NCI-H748 treated with DMSO at 0.1 percent for 48 hours (cell line): ENCODE measurements around the gene TAF6L.
"Not testable (repeated sequence)": the region's sequence is repeated elsewhere in the genome, so short reads cannot be mapped to it uniquely, and the experiment has no call there.

ENCODE experiments used
- DNase-seq: peaks from one replicate; lab custom pipeline; 2025; lab: John Stamatoyannopoulos, UW

The TAF6L gene

DNA sequence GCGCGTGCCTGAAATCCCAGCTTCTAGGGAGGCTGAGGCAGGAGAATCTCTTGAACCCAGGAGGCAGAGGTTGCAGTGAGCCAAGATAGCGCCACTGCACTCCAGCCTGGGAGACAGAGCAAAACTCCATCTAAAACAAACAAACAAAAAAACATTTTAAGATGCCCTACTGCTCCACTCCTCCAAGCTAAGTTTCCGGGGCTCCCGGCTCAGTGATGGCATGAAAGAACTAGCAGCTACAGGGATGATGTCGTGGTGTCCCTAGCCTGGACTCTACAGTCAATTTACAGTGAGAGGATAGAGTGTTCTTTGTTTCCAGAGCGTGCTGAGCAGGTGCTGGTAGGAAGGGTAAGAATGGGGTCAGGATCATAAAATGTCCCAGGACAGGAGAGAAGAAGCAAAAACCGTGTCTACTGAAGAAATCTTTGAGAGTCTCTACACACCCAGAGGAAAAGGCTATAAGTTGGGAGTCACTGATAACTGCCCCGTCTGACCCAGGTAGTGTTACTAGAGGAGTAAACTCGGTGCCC is 16.0 kb upstream of the TAF6L start:
- DNase-seq = no peak

DNA sequence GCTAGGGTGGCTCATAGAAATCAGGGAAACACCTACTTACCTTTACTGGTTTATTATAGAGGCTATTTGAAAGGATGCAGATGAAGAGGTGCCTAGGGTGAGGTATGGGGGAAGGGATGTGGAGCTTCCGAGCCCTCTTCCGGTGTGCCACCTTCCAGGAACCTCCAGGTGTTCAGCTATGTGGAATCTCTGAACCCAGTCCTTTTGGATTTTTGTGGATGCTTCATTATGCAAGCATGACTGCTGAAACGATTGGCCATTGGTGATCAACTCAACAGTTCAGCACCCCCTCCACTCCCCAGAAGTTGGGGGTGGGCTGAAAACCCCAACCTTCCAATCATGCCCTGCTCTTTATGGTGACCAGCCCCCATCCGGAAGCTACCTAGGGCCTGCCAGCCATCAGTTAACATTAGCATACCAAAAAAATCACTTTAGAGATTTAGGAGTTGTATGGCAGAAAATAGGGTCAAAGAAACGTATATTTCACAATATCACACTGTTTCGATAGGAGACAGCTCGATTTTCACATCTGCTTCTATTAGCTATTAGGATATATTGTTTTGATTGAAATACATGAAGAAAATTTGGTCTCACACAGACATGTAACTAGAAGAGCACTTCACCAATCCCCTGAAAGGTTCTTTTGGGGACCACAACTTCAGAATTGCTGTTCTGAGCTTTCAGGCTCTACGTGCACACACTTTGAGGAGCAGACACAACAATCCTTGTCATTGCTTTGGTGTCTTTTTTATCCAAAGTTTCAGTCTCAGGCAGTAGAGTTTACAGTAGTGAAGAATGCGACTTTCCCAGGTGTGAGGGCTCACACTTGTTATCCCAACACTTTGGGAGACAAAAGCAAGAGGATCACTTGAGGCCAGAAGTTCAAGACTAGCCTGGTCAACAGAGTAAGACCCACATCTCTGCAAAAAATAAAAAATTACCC is 13.1 kb upstream of the TAF6L start:
- DNase-seq = no peak

DNA sequence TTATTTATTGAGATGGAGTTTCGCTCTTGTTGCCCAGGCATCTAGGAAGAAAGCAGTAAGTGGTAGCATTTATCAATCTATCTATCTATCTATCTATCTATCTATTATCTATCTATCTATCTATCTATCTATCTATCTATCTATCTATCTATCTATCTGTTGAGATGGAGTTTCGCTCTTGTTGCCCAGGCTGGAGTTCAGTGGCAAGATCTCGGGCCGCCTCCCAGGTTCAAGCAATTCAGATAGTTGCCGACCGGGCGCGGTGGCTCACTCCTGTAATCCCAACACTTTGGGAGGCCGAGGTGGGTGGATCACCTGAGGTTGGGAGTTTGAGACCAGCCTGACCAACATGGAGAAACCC is 10.3 kb upstream of the TAF6L start:
- DNase-seq = not testable (repeated sequence)

DNA sequence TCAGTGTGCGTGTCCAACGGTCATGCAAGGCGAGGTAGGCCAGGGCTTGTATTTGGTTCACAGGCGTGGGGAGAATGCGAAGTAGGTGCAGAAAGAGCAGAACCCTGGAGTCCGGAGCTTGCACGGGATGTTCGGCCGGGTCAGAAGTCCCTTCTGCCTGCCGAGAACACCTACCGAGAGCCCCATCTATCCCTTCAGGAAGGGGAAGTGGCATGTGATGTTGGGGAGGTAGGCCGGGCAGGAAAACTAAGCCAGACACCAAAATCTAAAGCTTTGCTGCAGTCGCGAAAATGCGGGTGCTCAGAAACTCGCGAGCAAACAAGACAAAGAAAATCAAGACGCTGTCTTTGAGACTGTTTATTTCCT is 435 bp upstream of the TAF6L start:
- peak; percentile 62 for DNase-seq

- DNase-seq = no peak
Measured at GRCh38 chr11:62774407-62774806, 3.2 kb downstream of the TAF6L start.

DNA sequence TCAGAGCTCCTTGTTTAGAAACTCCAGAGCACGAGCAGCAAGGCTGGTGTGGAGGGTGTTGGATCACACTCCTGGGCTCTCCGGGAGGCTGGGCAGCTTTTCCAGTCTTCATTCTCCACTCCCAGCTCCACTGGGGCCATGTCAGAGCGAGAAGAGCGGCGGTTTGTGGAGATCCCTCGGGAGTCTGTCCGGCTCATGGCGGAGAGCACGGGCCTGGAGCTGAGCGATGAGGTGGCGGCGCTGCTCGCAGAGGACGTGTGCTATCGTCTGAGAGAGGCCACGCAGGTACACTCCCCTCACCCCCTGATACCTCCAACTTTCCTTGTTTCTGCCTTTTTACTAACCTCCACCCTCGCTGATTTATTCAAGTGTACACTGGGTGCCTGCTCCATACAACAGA is 4.5 kb downstream of the TAF6L start:
- DNase-seq = no peak

DNA sequence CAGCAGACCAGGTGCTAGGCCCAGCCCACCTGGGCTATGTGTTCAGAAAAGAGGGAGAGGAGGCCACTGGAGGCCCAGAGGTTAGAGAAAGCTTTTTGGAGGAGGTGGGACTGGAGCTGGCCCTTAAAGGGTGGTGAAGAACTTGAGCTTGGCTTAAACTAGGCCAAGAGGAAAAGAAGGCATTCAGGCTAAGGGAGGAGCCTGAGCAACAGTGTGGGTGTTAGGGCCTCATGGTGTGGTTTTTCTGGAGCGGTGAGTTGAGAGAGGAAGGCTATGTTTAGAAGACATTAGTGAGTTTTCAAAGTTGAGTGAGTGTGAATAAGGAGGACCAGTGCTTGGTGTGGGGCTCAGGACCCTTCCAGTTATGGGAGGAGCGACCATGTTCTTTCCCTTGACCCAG is 6.2 kb downstream of the TAF6L start:
- no peak for DNase-seq

DNA sequence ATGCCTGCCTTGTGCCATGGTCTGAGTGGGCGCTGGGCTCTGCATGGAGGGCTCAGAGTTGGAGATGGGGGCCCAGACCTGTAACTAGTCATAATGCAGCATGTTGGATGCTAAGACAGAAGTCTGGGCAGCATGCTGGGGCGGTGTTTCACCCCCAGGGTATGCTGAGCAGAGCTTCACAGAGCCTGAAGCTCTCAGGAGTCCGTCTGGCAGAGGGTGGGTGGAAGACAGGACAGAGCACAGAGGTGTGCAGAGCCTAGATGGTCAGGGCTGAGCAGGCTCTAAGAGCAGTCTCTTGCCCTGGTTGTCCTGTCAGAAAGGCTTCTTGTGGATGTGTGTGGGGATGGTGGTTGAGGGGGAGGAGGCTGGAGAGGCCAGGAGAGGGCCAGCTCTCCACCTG is 7.2 kb downstream of the TAF6L start:
- no peak for DNase-seq

DNA sequence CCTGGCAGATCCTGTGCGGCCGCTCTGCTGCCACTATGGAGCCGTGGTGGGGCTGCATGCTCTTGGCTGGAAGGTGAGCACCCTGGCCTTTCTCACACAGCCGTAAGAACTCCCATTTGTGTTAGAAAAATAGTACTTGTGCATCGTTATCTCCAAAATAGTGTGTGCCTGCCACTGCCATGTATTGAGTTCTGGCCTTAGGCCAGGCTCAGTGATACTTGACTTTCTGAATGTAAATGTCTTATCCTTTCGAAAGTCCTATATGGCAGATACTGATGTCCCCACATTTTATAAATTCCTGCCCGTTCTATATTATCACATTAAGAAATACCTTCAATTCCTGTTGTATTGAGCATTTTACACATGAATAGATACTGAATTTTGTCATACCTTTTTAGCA is 11.6 kb downstream of the TAF6L start:
- no peak for DNase-seq

DNA sequence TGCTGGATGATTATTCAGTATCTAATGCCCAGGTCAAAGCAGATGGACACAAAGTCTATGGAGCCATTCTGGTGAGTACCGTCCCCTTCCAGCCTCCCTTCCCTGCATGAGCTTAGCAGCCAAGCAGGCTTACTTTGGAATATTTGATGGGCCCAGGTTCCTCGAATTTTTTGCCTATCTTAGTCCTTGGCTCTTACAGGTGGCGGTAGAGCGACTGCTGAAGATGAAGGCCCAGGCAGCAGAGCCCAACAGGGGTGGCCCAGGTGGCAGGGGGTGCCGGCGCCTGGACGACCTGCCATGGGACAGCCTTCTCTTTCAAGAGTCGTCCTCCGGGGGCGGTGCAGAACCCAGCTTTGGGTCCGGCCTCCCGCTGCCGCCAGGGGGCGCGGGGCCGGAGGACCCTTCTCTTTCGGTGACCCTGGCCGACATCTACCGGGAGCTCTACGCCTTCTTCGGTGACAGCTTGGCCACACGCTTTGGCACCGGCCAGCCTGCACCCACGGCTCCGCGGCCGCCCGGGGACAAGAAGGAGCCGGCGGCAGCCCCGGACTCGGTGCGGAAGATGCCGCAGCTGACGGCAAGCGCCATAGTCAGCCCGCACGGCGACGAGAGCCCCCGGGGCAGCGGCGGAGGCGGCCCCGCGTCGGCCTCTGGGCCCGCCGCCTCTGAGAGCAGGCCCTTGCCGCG is 15.3 kb downstream of the TAF6L start:
- DNase-seq = peak; percentile 76

DNA sequence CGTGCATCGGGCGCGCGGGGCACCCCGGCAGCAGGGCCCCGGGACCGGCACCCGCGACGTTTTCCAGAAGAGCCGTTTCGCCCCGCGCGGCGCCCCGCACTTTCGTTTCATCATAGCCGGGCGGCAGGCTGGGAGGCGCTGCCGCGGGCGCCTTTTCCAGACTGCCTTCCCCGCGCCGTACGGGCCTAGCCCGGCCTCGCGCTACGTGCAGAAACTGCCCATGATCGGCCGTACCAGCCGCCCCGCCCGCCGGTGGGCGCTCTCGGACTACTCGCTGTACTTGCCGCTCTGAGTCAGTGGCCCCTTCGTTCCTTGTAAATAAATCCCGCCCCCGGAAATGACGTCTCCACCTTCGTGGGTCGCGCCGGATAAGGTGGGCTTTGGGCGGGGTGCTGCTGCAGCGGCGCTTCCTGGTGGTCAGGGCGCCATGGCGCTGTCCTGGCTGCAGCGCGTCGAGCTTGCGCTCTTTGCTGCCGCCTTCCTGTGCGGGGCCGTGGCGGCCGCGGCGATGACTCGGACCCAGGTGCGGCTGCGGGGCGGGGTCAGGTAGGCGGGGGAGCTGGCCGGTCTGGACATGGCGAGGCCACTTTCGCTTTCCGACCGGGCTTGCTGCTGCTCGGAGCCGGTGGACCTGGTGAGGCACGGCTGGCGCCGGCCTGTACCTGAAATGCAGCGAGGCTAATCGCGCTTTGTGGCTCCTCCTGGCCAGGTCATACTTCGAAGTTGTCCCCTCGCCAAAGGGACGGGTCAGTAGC is 16.0 kb downstream of the TAF6L start, which contains the start of gene TMEM179B:
Gene TMEM179B (plus strand): TSS at position 398 of the 755 bp plus-strand sequence. CDS start 30 bp downstream, at position 428.
- DNase-seq = peak; percentile 93

DNA sequence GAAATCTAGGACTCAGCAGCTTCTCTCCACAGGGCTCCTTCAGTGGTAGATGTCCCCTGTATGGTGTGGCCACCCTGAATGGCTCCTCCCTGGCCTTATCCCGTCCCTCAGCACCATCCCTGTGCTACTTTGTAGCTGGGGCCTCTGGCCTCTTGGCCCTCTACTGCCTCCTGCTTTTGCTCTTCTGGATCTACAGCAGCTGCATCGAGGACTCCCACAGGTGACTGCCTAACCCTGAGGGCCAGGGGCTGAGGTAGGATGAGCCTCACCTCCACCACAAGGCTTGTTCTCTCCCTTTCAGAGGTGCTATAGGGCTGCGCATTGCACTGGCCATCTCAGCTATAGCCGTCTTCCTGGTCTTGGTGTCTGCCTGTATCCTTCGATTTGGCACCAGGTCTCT is 17.8 kb downstream of the TAF6L start:
- no peak for DNase-seq

- DNase-seq = no peak
Measured at GRCh38 chr11:62789576-62789975, 18.4 kb downstream of the TAF6L start.

- DNase-seq = peak; percentile 74
Measured at GRCh38 chr11:62791501-62792201, 20.5 kb downstream of the TAF6L start, which contains the start of gene TMEM223. TMEM223 (minus strand) TSS chr11:62792006; CDS start chr11:62791994, 12 bp downstream.

DNA sequence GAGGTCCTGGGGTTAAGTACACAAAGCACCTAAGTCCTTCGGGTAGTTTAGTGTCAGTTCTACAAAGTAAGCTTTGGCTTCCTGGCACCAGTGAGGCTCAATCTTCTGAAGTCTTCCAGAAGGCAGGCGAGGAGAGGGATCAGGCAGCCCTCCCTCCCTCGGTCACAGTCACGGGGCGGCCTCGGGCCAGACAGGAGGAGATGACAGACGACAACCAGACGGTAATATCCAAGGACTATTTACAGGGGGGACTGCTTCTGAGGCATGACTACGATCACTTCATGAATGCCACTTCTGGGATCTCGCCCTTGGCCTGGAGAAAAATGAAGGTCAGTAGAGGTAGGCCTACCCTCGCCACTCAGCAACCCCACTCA is 21.0 kb downstream of the TAF6L start:
- no peak for DNase-seq

GRCh38 chr11:62794201-62794775 is 23.1 kb downstream of the TAF6L start:
- DNase-seq = no peak

GRCh38 chr11:62796281-62796680 is 25.1 kb downstream of the TAF6L start:
- DNase-seq = no peak

- DNase-seq = no peak
Measured at GRCh38 chr11:62799486-62799885, 28.3 kb downstream of the TAF6L start.

- no peak for DNase-seq
Measured at GRCh38 chr11:62801071-62801470, 29.9 kb downstream of the TAF6L start.

DNA sequence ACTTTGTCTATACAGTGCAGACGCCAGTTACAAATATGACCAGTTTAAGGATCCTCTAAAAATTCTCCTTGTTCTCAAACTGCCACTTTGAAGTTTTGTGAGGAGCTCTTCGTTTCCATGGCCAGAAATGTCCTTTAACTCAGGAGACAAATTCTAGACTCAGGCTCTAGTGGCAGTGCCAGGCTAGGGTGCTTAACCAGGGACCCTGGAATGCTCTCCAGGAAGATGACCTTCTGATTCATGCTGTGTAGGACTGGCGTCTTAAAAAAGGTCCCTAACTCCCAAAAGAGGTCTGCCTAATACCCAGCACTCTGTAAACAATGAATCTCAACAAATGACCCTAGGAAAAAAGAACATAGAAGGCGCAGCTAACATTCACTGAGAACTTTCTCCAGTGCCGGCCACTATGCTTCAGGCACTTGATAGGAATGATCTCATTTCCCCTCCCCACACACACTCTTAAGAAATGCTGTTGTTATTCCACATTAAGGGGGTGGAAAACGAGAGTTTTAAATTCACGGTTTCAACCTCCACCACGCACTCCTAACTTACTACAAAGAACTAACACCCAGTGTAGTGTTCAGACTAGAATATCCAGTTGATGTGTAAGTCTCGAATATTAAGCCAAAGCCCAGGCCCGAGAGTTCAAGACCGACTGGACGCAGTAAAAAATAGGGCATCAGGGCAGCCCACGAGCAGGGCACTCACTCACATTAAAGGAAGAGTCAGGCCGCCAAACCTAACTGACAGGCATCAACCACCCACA is 33.3 kb downstream of the TAF6L start:
- no peak for DNase-seq
